NCI-H2196 (cell line): ENCODE data around the gene RLN2.
"Not testable (repeated sequence)": the region's sequence is repeated elsewhere in the genome, so short reads cannot be mapped to it uniquely, and the experiment has no call there.

Experiments
- DNase-seq: peaks from one replicate; lab custom pipeline; 2025; ENCODE audit not compliant: unreplicated experiment; lab: John Stamatoyannopoulos, UW

Gene RLN2, protein sequence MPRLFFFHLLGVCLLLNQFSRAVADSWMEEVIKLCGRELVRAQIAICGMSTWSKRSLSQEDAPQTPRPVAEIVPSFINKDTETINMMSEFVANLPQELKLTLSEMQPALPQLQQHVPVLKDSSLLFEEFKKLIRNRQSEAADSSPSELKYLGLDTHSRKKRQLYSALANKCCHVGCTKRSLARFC

DNA sequence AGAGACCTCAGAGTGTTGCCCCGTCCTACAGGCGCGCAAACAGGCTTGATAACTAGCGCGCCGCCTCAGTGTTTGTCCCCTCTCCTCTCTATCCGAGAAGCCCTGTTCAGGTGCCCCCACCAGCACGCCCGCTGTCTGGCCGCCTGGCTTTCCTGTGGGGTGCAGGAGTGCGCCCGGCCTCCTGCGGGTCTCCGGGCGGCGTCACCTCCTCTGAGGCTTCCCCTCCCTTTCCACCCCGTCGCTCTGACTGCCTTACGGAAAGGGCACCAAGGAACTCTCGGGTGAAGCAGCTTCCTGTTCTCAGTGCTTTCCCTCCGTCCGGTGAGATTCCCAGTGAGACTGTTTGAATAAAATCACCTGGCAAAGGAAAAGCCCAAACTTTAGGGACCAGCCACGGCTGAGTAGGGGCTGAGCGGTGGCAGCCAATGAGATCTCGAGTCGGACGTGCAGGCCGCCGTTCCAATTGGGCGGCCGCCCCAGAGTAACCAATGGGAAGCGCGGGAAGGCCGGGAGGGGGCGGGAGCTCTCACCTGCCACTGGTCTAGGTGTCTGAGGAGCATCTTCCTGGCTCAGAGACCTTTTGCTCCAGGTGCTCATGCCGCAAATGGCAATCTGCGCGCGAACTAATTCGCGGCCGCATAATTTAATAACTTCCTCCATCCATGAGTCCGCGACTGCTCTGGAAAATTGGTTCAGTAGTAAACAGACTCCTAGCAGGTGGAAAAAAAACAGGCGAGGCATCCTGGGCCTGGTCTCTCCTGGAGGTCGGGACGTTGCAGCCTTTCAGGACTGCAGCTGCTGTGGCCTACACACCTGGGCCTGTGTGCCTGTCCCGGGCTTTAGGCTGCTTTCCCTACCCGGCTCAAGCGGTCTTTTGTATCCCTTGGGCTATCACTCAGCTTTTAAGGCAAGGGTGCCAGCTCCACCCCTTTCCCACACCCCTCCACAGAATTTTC lies at the start of gene RLN2:
TSS of gene RLN2 (minus strand) at position 877 of the 956 bp plus-strand sequence. CDS start at position 741, 136 bp downstream.
- DNase-seq: not testable (repeated sequence)

DNA sequence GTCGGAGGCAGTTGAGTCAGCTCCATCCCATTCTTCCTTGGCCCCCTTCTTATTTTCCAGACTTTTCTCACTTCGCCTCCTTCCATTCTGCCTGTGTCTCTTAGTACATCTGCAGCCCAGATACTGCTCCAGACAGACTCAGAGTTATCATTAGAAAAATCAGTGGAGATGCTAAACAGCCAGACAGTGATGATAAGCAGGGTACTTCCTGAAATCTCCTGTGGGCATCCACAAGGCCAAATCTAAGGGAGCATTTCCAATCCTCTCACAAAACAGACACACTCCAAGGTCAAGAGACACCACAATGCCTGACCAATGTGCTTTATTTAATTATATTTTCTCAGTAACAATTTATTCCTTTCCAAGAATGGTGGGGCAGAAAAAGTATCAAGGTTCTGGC lies 49.7 kb upstream of the RLN2 start:
- no peak for DNase-seq

DNA sequence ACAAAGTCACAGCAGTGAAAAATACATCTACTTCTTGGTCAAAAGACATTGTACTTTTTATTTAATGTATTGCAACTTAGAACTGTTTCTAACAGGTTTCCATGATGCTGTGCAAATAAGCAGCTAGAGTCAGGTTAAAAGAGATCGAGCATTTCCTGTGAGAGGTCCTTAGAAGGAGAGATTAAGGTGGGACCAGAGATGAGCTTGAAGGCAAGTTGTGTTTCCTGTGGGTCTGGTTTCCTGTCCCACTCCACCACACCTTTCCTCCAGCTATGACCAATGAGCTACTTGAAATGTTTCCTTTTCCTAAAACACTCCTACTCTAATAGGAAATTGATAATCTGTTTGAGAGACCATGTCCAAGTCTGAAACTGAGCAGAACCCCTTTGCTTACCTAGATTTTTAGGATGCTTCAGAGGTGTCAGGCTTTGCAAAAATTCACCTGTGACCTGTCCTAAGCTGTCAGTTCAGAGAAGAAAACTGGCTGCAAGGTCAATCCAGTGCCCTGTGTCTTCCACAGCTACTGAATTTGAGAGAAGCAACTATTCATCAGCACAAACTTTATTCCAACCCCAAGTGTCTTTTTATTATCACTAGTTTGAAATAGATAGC lies 48.2 kb upstream of the RLN2 start:
- DNase-seq: no peak

DNA sequence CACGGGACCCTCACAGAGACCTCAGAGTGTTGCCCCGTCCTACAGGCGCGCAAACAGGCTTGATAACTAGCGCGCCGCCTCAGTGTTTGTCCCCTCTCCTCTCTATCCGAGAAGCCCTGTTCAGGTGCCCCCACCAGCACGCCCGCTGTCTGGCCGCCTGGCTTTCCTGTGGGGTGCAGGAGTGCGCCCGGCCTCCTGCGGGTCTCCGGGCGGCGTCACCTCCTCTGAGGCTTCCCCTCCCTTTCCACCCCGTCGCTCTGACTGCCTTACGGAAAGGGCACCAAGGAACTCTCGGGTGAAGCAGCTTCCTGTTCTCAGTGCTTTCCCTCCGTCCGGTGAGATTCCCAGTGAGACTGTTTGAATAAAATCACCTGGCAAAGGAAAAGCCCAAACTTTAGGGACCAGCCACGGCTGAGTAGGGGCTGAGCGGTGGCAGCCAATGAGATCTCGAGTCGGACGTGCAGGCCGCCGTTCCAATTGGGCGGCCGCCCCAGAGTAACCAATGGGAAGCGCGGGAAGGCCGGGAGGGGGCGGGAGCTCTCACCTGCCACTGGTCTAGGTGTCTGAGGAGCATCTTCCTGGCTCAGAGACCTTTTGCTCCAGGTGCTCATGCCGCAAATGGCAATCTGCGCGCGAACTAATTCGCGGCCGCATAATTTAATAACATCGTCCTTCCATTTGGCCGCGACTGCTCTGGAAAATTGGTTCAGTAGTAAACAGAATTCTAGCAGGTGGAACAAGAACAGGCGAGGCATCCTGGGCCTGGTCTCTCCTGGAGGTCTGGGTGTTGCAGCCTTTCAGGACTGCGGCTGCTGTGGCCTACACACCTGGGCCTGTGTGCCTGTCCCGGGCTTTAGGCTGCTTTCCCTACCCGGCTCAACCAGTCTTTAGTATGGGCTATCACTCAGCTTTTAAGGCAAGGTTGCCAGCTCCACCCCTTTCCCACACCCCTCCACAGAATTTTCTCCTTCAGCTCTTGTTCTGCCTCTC lies 34.8 kb upstream of the RLN2 start, which contains the start of gene RLN1:
TSS of gene RLN1 (minus strand) at position 885 of the 990 bp plus-strand sequence. CDS start at position 755, 130 bp downstream.
- not testable (repeated sequence) for DNase-seq

DNA sequence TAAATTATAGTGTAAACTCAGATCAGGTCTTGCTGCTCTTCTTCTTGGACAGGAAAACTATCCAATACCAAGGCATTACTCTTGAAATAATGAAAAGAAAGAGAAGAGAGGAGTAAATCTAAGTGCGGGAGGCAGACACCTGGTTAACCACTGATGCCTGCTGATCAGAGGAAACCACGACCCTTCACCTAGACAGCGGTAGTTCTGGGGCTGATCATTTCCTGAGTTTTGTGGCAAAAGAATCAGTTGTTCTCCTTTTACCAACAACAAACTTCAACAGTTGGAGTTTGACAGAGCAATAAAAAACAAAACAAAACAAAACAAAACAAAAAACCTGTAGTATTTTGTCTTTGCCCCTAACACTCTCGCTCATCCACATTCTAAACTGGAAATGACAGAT lies 32.2 kb upstream of the RLN2 start:
- no peak for DNase-seq

DNA sequence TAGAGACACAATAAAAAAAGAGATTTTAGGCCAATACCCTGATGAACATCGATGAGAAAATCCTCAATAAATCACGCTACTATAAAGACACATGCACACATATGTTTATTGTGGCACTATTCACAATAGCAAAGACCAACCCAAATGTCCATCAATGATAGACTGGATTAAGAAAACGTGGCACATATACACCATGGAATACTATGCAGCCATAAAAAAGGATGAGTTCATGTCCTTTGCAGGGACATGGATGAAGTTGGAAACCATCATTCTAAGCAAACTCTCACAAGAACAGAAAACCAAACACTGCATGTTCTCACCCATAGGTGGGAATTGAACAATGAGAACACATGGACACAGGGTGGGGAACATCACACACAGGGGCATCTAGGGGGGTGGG lies 26.8 kb upstream of the RLN2 start:
- DNase-seq: not testable (repeated sequence)

DNA sequence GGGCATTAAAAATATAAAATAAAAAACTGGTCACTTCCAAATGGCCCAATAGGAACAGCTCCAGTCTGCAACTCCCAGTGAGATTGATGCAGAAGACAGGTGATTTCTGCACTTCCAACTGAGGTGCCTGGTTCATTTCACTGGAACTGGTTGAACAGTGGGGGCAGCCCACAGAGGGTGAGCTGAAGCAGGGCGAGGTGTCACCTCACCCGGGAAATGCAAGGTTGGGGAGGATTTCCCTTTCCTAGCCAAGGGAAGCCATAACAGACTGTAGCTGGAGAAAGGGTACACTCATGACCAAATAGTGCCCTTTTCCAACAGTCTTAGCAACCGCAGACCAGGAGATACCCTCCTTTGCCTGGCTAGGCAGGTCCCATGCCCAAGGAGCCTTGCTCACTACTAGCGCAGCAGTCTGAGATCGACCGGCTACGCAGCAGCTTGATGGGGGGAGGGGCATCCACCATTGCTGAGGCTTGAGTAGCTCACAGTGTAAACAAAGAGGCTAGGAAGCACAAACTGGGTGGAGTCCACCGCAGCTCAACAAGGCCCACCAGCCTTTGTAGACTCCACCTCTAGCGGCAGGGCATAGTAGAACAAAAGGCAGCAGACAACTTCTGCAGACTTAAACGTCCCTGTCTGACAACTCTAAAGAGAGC lies 22.5 kb upstream of the RLN2 start:
- DNase-seq: no peak

DNA sequence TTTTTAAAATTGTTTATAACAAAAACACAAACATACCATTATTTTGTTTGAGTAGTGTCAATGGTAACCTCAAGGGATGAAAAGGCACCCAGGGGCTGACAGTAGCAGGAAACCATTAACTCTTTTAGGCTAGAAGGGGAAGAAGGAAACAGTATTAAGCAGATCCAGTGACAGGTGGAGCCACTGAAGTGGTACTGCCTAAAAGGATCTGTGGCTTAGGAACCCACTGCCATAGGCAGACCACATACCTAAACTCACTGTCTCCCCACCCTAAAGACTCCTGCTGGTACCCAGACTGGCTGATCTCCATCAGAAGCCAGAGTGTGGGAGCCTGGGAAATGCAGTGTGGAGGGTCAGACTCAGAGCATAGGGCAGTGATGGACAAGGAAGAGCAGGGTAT lies 21.7 kb upstream of the RLN2 start:
- no peak for DNase-seq

DNA sequence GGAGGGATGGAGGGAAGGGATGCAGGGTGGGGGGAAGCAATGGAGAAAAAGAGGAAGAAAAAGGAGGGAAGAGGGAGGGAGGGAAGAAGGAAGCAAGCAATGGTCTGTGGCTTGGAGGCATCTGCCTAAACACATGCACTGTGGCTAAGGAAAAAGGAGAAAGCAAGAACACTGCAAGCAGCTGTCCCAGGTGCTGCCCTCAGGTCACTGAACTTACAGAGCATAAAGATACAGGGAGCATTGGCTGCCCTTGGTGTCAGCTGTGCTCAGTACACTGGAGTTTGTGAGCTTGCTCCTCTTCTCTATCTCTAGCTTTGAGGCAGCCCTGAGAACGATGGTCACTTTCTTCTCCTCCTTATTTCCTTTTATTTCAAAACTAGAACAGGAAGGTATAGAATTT lies 17.1 kb upstream of the RLN2 start:
- DNase-seq: not testable (repeated sequence)

DNA sequence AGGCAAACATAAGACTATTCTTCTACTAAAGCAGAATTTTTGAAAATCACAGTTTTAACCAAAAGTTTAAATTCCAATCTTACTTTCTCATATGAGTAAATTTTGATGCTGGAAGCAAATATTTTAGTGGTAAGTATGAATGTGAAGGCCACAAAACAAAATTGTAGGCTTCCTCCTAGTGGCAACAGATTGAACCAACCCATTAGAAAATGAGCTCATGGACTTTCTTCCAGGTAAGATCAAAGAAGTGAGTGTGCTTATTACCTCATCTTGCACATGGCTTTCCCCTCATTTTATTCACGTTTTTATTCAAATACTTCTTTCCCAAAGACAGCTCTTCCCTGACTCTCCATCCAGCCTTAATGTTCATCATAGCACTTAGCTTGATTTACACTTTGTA lies 16.5 kb upstream of the RLN2 start:
- DNase-seq: no peak

DNA sequence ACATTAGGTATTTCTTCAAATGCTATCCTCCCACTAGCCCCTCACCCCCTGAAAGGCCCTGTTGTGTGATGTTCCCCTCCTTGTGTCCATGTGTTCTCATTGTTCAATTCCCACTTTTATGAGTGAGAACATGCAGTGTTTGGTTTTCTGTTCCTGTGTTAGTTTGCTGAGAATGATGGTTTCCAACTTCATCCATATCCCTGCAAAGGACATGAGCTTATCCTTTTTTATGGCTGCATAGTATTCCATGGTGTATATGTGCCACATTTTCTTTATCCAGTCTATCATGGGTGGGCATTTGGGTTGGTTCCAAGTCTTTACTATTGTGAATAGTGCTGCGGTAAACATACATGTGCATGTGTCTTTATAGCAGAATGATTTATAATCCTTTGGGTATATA lies 11.9 kb upstream of the RLN2 start:
- DNase-seq: not testable (repeated sequence)

DNA sequence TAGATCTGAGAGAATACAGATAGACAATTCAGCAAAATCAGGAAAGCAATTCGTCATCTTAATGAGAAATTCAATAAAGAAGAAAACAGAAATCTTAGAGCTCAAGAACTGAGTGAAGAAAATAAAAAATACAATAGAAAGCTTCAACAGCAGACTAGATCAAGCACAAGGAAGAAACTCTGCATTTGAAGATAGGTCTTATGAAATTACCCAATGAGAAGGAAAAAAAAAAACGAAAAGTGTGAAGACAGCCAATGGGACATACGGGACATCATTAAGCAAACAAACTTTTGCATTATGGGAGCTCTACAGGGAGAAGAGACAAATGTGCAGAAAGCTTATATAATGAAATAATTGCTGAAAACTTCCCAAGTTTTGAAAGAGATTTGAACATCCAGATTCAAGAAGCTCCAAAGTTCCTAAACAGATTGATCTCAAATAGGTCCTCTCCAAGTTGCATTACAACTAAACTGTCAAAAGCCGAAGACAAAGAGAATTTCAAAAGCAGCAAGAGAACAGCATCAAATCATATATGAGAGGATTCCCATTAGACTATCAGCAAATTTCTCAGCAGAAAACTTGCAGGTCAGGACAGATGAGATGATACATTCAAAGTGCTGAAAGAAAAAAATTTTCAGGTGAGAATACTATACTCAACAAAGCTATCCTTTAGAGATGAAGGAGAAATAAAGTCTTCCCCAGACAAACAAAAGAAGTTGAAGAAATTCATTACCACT lies 10.8 kb upstream of the RLN2 start:
- no peak for DNase-seq

DNA sequence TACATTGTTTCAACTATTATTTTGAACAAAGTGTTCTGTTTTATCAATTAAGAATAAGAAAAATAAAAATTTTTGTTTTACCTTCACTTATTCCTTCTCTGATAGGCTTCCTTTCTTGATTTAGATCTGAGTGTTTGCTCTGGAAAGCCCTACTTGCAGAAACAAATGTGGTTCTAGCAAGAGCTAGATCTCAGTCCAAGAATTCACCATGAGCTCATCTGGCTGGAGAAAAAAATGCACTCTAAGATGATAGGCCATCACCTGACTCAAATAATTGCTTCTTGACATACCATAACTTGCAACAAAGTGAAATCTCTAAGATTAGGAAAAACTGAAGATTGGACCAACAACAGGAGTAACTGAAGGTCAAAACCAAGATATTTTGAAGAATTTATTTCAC lies 6.3 kb upstream of the RLN2 start:
- no peak for DNase-seq

DNA sequence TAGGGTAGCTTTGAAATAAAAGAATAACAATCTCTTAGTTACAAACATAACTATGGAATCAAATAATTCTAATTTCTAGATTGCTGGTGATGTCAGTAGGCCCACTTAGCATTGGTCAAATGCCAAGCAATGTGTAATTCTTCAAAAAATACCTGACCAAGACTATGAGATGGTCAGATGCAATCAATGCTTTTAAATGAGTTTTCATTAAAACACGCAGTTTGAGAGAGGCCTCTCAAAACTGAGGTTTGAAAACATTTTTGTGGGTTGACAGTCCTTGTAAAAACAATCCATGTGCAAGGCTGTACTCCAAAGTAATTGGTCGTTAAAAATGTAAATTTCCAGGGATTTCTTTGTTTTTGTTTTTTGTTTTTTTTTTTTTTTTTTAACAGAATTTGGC lies 1.2 kb upstream of the RLN2 start:
- DNase-seq: no peak

DNA sequence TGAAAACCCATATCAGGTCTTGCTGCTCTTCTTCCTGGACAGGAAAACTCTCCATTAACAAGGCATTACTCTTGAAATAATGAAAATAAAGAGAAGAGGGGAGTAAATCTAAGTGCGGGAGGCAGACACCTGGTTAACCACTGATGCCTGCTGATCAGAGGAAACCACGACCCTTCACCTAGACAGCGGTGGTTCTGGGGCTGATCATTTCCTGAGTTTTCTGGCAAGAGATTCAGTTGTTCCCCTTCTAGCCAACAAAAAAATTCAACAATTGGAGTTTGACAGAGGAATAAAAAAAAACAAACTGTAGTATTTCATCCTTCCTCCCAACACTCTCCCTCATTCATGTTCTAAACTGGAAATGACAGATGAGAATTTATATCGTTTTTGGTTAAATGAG lies 3.0 kb downstream of the RLN2 start:
- no peak for DNase-seq

DNA sequence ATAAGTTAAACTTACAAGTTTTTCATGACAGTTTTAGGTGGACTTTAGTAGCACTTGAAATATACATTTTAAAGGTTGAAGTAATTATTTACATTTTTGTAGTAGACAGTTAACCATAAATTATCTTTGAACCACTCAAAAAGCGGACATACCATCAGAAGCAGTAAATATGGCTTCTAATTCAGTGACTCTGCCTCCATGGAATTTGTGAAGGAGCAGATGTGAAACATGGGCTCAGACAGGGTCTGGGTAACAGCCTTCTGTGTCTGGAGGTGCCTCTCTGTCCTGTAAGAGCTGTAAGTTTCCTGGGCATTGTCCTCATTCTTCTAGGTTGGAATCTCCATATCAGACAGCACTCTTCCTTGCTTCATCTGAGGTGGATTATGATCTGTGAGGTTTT lies 12.4 kb downstream of the RLN2 start:
- DNase-seq: no peak

DNA sequence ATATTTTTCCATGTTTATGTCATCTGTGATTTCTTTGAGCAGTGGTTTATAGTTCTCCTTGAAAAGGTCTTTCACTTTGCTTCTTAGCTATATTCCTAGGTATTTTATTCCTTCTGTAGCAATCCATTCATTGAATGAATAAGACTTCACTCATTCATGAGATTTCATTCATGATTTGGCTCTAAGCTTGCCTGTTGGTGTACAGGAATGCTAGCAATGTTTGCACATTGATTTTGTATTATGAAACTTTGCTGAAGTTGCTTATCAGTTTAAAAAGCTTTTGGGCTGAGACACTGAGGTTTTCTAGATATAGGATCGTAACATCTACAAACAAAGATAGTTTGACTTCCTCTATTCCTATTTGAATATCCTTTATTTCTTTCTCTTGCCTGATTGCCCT lies 15.9 kb downstream of the RLN2 start:
- DNase-seq: no peak

DNA sequence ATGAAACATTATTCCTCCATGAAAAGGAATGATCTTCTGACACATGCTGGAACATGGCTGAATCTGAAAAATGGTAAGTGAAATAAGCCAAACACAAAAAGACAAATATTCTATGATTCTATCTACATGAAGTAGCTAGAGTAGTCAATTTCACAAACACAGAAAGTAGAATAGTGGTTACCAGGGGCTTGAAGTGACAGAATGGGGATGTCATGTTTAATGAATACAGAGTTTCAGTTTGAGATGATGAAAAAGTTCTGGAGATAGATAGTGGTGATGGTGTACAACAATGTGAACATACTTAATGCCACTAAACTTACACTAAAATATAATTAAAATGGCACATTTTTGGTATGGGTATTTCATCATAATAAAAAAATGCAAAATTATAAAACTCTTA lies 18.3 kb downstream of the RLN2 start:
- no peak for DNase-seq

DNA sequence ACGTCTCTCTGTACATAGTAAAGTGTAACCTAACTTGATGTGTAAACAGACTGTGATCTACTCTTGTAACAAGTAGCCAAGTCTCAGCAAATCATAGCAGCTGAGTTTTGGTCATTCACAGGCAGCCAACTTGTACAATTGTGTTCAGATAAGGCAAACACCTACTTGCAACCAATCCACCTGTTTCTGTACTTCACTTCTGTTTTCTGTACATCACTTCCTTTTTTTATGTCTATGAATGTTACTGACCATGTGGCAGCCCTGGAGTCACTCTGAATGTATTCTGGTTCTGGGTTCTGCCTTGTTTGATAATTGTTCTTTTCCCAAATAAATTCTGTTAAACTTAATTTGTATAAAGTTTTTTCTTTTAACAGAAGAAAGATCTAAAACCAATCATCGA lies 26.0 kb downstream of the RLN2 start:
- no peak for DNase-seq

DNA sequence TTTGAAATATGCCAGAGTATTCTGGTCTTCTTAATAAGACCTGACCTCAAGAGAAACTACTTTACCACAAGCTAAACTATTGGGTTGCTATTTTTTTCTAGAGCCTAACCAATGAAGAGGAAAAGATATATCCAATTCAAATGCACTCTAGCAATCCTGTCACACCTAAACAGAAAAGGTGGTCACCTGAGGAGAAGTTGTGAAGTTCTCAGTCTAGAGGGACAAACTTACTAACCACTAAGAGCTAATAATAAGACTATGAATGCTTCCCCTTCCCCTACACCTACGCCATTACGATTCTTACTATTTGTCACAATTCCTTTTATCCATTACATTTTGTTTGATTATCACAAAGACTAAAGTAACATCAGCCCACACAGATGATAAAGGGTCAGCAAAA lies 29.7 kb downstream of the RLN2 start:
- DNase-seq: no peak
